Neural cell (in vitro differentiated cells): ENCODE measurements around the gene PIAS4. TPM values are rescaled to one million over a fixed set of nuclear protein-coding genes. Genes with fewer than 3 reads are reported as not detected.

Source experiments
- H2AFZ ChIP-seq: fragments of 200-600, 300-800 bp; sonication (generic), shearing (Covaris generic); 2 replicates; pipeline ENCODE4 v1.6.0; 2014; ENCODE audit warnings: low read depth, mild to moderate bottlenecking, antibody characterized with exemption, low read length, moderate library complexity
- H3F3A ChIP-seq: fragments of 200-600 bp; shearing (Covaris generic); 2 replicates; pipeline ENCODE4 v1.6.1; 2016; ENCODE audit warnings: mild to moderate bottlenecking, moderate library complexity, mixed read lengths, antibody characterized with exemption, low read length; ENCODE audit not compliant: insufficient read depth, poor library complexity, severe bottlenecking
- H3K27ac ChIP-seq: fragments of 200-600, 300-800 bp; sonication (generic), shearing (Covaris generic); 2 replicates; pipeline ENCODE4 v1.5.1; 2014; ENCODE audit warnings: mild to moderate bottlenecking, low read length, moderate library complexity
- H3K27me3 ChIP-seq: fragments of 300-800, 200-600 bp; sonication (generic), shearing (Covaris generic); 2 replicates; pipeline ENCODE4 v1.6.0; 2014; ENCODE audit warnings: mild to moderate bottlenecking, low read depth, low read length, moderate library complexity; ENCODE audit not compliant: insufficient read depth
- H3K36me3 ChIP-seq: fragments of 300-800, 200-600 bp; sonication (generic), shearing (Covaris generic); 2 replicates; pipeline ENCODE4 v1.5.1; 2014; ENCODE audit warnings: mild to moderate bottlenecking, antibody characterized with exemption, low read length, moderate library complexity; ENCODE audit not compliant: insufficient read depth
- H3K4me2 ChIP-seq: fragments of 300-800, 200-600 bp; sonication (generic), shearing (Covaris generic); 2 replicates; pipeline ENCODE4 v1.6.0; 2014; ENCODE audit warnings: mild to moderate bottlenecking, low read length
- H3K4me3 ChIP-seq: fragments of 300-800, 200-600 bp; sonication (generic), shearing (Covaris generic); 2 replicates; pipeline ENCODE4 v1.5.1; 2014; ENCODE audit warnings: mild to moderate bottlenecking, low read length, moderate library complexity
- H3K79me2 ChIP-seq: fragments of 200-600 bp; shearing (Covaris generic); replicated peaks from 2 replicates; pipeline ENCODE4 v1.6.0; 2014; ENCODE audit warnings: mild to moderate bottlenecking, low read length, moderate library complexity; ENCODE audit not compliant: insufficient read depth
- H3K9ac ChIP-seq: fragments of 300-800, 200-600 bp; sonication (generic), shearing (Covaris generic); 2 replicates; pipeline ENCODE4 v1.6.1; 2016; ENCODE audit warnings: mild to moderate bottlenecking, low read length, mixed read lengths
- H3K9me2 ChIP-seq: fragments of 200-600 bp; shearing (Covaris generic); 2 replicates; pipeline ENCODE4 v1.6.1; 2016; ENCODE audit warnings: mild to moderate bottlenecking, low read length, mixed read lengths; ENCODE audit not compliant: insufficient read depth
- H3K9me3 ChIP-seq: fragments of 200-600, 300-800 bp; sonication (generic), shearing (Covaris generic); 2 replicates; pipeline ENCODE4 v1.6.1; 2016; ENCODE audit warnings: mild to moderate bottlenecking, mixed run types, low read length, moderate library complexity, mixed read lengths
- H4K20me1 ChIP-seq: fragments of 200-600 bp; shearing (Covaris generic); 2 replicates; pipeline ENCODE4 v1.6.1; 2016; ENCODE audit warnings: mild to moderate bottlenecking, mixed run types; ENCODE audit not compliant: insufficient read depth
- CTCF ChIP-seq: fragments of 450-650 bp; IDR thresholded peaks from 2 replicates; pipeline ENCODE4 v1.5.1; 2014; ENCODE audit warnings: antibody characterized with exemption, mild to moderate bottlenecking, moderate library complexity; ENCODE audit not compliant: poor library complexity, severe bottlenecking
- EP300 ChIP-seq: fragments of 450-650 bp; conservative IDR thresholded peaks from 2 replicates; pipeline ENCODE4 v1.6.1; 2014; ENCODE audit warnings: antibody characterized with exemption, mild to moderate bottlenecking, moderate library complexity; ENCODE audit not compliant: poor library complexity, severe bottlenecking
- EZH2 ChIP-seq: fragments of 200-600, 300-800 bp; shearing (Covaris generic), sonication (generic); IDR thresholded peaks from 2 replicates; pipeline ENCODE4 v1.6.1; 2014; ENCODE audit warnings: antibody characterized with exemption, low read length, borderline replicate concordance, mild to moderate bottlenecking; ENCODE audit not compliant: insufficient read depth, poor library complexity, severe bottlenecking
- MXI1 ChIP-seq: fragments of 450-650 bp; conservative IDR thresholded peaks from 2 replicates; pipeline ENCODE4 v1.6.1; 2014; ENCODE audit warnings: antibody characterized with exemption, mild to moderate bottlenecking; ENCODE audit not compliant: poor library complexity, severe bottlenecking
- POLR2AphosphoS5 ChIP-seq: IDR thresholded peaks from 2 replicates; pipeline ENCODE4 v1.6.1; 2012
- RAD21 ChIP-seq: fragments of 450-650 bp; conservative IDR thresholded peaks from 2 replicates; pipeline ENCODE4 v1.6.1; 2014; ENCODE audit warnings: antibody characterized with exemption, mild to moderate bottlenecking, moderate library complexity
- REST ChIP-seq: IDR thresholded peaks from 2 replicates; pipeline ENCODE4 v1.6.1; 2012; ENCODE audit warnings: borderline replicate concordance
- SMC3 ChIP-seq: fragments of 450-650 bp; conservative IDR thresholded peaks from 2 replicates; pipeline ENCODE4 v1.6.1; 2014; ENCODE audit warnings: antibody characterized with exemption, mild to moderate bottlenecking, moderate library complexity; ENCODE audit not compliant: poor library complexity
- TAF1 ChIP-seq: IDR thresholded peaks from 2 replicates; pipeline ENCODE4 v1.6.1; 2012; ENCODE audit warnings: low read depth
- polyA plus RNA-seq: library from polyadenylated mRNA; depleted of rRNA; stranded (reverse); fragments of >200 nt; gene quantifications from 2 replicates; pipeline ENCODE4 v1.2.3, GENCODE V29; 2014

Gene PIAS4
- polyA plus RNA-seq, 1 donor from 2014 or later, result 22.3 TPM

- no peak overlapping the region for H3K4me3 ChIP-seq
- H3F3A ChIP-seq, result no peaks in the 10 kb centered on the region
- no peak overlapping the region for H3K27ac ChIP-seq
- peaks cover 5% of the 10 kb centered on the region for H3K79me2 ChIP-seq
- H3K36me3 ChIP-seq, result no peaks in the 10 kb centered on the region
- H4K20me1 ChIP-seq, result no peaks in the 10 kb centered on the region
- H3K27me3 ChIP-seq, result no peaks in the 10 kb centered on the region
- no peak for TF ChIP-seq POLR2AphosphoS5
- no peak for TF ChIP-seq EP300
- TF ChIP-seq EZH2, result no peak
- TF ChIP-seq TAF1, result no peak
- TF ChIP-seq RAD21, result no peak
- no peak for TF ChIP-seq CTCF
- TF ChIP-seq SMC3, result no peak
- TF ChIP-seq REST, result no peak
- no peak for TF ChIP-seq MXI1
- no peaks in the 10 kb centered on the region for H3K9me2 ChIP-seq
- no peak overlapping the region for H3K9ac ChIP-seq
- H3K9me3 ChIP-seq, result no peaks in the 10 kb centered on the region
- no peak overlapping the region for H2AFZ ChIP-seq
- no peak overlapping the region for H3K4me2 ChIP-seq
Observed at GRCh38 chr19:4025317-4025716, 17.8 kb downstream of the PIAS4 start.

- H3K9ac ChIP-seq, result no peak overlapping the region
- no peak overlapping the region for H3K4me3 ChIP-seq
- no peaks in the 10 kb centered on the region for H3K9me2 ChIP-seq
- H2AFZ ChIP-seq, result no peak overlapping the region
- no peaks in the 10 kb centered on the region for H4K20me1 ChIP-seq
- no peaks in the 10 kb centered on the region for H3K79me2 ChIP-seq
- no peaks in the 10 kb centered on the region for H3K9me3 ChIP-seq
- no peaks in the 10 kb centered on the region for H3K27me3 ChIP-seq
- no peak overlapping the region for H3K4me2 ChIP-seq
- no peaks in the 10 kb centered on the region for H3F3A ChIP-seq
- H3K36me3 ChIP-seq, result no peaks in the 10 kb centered on the region
- H3K27ac ChIP-seq, result no peak overlapping the region
- no peak for TF ChIP-seq RAD21
- TF ChIP-seq CTCF, result no peak
- TF ChIP-seq EP300, result no peak
- TF ChIP-seq REST, result no peak
- no peak for TF ChIP-seq MXI1
- no peak for TF ChIP-seq SMC3
- TF ChIP-seq POLR2AphosphoS5, result no peak
- no peak for TF ChIP-seq TAF1
- TF ChIP-seq EZH2, result no peak
Observed at GRCh38 chr19:4027146-4027545, 19.6 kb downstream of the PIAS4 start.
